Fibroblast of pulmonary artery (primary cell): Measurements from ENCODE around the gene TRAIP.
"Not testable (repeated sequence)": the region's sequence is repeated elsewhere in the genome, so short reads cannot be mapped to it uniquely, and the experiment has no call there.

Source experiments
- DNase-seq: peaks from one replicate; pipeline ENCODE4 v3.0.0-alpha.2; 2010; ENCODE audit warnings: low read depth
- H3K4me3 ChIP-seq: replicated peaks from 2 replicates; pipeline ENCODE4 v1.5.1; 2011; ENCODE audit warnings: low read depth, mild to moderate bottlenecking, control low read depth, low read length, moderate library complexity
- CTCF ChIP-seq: IDR thresholded peaks from 2 replicates; pipeline ENCODE4 v1.5.1; 2011; ENCODE audit warnings: mild to moderate bottlenecking, control low read depth, low read length, inconsistent platforms; ENCODE audit errors: missing control alignments

Gene TRAIP

DNA sequence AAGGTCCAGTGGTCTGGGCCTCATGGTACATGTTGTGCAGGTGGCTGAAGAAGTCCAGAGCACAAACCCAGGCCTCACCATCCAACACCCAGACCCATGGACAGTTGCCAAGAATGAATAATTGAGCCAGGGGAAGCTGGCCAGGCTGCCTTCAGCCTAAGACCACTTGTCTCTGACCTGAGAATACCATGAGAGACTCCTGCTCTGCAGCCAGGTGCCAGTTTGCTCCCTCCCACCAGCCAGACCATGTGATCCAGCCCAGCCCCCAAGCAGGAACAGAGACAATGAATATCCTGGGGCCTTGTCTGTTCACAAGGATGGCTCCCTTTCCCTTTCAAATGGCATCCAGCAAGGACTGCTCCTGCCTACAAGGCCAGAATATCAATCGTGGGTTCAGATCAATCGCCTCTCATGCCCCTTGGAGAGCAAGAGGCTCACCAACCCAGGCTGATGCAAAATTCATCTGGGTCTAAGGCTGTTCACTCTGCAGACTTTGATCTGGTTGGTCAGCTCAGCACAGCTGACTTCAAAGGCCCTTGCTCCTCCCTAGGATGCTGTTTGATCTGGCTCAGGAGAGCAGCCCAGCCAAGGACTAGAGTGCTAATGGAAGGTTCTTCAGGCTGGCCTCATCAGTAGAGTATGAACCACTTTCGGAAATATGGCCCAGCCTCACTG is 13.4 kb downstream of the TRAIP start:
- DNase-seq, result no peak
- no peak overlapping the region for H3K4me3 ChIP-seq
- TF ChIP-seq CTCF, result no peak

DNA sequence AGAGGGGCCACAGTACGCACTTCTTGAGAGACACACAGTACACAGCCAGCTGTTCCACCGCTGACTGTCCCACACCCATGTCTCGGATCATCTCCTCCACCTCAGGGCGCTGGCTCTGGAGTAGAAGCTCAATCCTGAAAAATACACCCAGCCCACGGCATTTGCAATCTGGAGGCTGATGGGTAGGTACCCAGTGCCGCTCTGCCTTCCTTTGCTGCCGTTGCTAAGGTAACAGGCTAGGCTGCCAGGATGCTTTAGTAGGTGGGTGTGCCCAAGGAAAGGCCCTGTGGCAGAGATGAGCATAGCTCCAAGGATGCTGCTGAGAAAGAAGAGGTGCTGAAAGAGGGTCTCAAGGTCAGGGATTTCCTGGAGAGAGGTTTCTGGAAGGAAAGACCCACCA is 14.6 kb downstream of the TRAIP start:
- no peak for DNase-seq
- no peak overlapping the region for H3K4me3 ChIP-seq
- TF ChIP-seq CTCF, result no peak

DNA sequence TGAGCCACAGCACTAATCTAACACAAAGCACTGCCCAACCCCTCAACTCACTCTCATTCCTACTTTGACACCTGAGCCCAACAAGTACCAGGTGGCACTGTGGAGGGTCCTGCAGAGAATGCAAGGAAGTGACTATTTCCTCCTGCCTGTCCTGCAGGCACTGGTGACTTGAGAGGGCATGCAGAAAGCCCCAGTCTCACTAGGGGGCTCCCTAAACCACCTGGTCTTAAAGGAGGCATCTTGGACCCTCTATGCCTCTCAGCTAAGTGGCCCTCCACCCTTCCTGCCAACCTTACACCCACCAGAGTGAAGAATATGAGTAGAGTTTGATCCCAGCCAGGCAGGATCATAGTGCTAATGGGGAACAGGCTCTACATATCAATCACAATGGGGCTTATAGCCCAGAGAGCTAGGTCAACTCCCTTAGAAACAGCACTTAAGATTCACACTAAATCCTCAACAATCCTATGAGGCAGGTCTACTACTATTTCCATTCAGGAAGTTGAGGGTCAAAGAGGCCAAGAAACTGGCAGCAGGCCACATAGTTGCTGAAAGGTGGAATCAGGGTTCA is 15.2 kb downstream of the TRAIP start:
- TF ChIP-seq CTCF, result peak; percentile 53
- DNase-seq, result peak; percentile 44
- H3K4me3 ChIP-seq, result no peak overlapping the region

GRCh38 chr3:49840388-49840787 is 16.0 kb downstream of the TRAIP start:
- DNase-seq, result peak; percentile 8
- no peak for TF ChIP-seq CTCF
- H3K4me3 ChIP-seq, result no peak overlapping the region

DNA sequence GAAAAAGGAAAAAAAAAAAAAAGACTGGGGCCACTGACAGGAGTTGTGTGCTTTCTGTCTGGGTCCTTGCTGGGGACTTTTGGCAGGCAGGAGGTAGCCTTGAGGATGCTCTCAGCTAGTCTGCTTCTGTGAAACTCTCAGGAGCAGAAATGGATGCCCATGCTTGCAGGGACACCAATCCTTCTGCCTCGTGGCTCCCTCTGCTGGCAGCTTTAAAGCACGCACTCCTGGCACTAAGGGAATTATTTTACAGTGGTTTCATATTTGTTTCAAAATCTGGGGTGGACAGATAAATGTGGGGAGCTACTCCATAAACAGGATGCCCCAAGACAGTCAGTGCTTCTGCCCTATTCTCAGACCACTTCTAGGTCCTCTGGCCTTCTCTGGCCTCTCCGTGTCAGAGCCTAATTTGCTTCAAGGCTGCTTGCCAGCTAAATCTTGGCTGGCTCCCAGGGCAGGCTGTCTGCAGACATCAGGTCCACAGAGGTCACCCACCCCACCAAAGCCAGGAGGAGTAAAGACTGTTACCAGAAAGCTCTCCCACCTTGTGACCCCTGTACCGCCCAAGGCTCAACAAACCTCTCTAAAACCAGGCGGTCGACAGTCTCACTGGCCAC is 17.1 kb downstream of the TRAIP start:
- peak; percentile 90 for DNase-seq
- H3K4me3 ChIP-seq, result no peak overlapping the region
- peak; percentile 88 for TF ChIP-seq CTCF

DNA sequence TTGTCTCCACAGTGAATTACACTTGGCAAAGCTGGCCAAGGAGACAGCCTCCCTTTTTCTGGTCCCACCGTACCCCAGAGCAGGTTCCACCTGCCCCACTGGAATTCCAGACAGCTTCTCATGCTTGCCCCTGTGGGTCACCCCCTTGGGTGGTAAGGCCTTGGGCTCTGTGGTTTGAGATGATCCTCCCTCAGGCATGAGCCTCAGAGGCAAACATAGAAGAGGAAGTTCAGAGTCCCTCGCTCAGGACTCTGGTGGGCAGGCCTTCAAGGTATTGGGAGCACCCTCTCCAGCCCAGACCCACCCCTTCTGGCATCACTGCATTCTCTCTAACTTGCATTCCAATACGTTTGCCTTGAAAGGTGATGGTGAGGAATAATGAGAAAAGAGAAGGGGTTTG is 25.0 kb downstream of the TRAIP start:
- no peak for DNase-seq
- H3K4me3 ChIP-seq, result no peak overlapping the region
- no peak for TF ChIP-seq CTCF

- no peak for DNase-seq
- H3K4me3 ChIP-seq, result no peak overlapping the region
- TF ChIP-seq CTCF, result no peak
Measured at GRCh38 chr3:49826016-49826415, 30.3 kb downstream of the TRAIP start.

DNA sequence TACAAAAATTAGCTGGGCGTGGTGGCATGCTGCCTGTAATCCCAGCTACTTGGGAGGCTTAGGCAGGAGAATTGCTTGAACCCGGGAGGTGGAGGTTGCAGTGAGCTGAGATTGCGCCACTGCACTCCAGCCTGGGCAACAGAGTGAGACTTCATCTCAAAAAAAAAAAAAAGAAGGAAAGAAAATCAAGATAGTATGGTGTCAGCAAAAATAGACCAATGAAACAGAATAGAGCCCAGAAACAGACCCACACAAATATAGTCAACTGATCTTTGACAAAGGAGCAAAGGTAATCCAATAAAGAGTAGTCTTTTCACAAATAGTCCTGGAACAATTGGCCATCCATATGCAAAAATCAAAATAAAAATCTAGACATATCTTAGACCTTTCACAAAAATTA is 33.2 kb downstream of the TRAIP start:
- H3K4me3 ChIP-seq, DNase-seq: not testable (repeated sequence)
